ENCODE measurements around the gene MRGPRG.

DNA sequence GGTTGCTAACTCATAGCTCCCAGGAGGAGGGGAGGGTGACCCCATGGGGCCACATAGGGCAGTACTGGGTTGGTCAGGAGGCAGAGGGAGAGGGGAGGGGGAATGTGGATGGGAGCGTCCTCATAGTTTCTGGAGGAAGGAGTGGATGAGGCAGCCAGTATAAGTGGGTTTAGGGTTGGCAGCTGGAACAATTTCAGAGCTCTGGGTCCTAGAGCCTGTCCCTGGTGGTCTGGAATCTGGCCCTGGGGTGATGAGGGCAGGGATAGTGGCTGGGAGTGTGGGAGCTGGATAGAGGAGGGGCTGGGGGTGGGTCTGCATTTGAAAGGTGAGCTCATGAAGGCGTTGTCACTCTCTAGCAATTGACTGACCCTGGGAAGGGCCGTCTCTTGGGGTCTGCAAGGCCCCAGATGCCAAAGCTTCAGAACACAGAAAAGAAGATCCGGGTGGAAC is 5.3 kb upstream of the MRGPRG start:
- TF ChIP-seq CTCF (IDR thresholded peaks at IDR 0.05; ENCODE audit: low read depth, low read length, poor library complexity, severe bottlenecking) (no peak), EZH2phosphoT487 (IDR thresholded peaks at IDR 0.05; ENCODE audit: borderline replicate concordance, low read length) (no peak)
